NOMO-1 treated with dmso at 0.1 percent for 144 hours (cell line): ENCODE data around the gene STRA8.
"Not testable (repeated sequence)": the region's sequence is repeated elsewhere in the genome, so short reads cannot be mapped to it uniquely, and the experiment has no call there.

Source experiments
- DNase-seq: peaks from one replicate; lab custom pipeline; 2025; ENCODE audit not compliant: unreplicated experiment; lab: John Stamatoyannopoulos, UW

STRA8 gene

DNA sequence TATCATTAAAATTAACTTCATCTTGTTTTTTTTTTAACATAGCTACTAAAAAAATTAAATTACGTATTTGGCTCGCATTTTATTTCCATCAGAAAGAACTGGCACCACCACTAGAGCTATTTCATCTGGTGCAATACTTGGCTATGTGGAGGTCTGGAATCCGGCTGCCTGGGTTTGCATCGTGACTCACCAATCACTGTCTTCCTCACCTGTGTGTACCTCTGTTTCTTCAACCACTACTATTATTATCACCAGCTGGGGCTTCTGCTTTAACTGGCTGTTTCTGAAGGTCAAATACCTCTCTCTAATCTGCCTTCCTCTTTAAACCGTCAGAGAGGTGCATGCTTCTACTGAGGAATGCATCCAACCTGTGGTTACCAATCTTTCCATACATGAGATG lies 28.8 kb upstream of the STRA8 start:
- DNase-seq: no peak

DNA sequence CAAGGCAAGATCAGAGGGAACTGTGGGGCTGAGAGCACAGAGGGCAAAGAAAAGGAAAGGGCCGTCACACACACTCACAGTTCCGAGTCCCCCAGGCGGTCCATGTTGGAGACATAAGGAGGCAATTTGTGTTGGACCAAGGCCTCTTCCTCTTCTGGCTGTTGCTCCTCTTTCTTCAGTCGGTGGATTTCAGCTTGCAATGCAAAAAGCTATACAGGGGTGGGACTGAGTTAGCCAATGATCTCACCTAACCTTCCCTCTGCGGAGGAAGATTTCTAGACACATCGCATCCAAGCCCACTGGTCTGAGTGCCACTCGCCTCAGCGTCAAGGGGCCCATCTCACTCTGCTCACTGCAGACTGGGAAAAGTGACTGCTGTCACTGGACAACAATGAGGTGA lies 27.8 kb upstream of the STRA8 start:
- no peak for DNase-seq

DNA sequence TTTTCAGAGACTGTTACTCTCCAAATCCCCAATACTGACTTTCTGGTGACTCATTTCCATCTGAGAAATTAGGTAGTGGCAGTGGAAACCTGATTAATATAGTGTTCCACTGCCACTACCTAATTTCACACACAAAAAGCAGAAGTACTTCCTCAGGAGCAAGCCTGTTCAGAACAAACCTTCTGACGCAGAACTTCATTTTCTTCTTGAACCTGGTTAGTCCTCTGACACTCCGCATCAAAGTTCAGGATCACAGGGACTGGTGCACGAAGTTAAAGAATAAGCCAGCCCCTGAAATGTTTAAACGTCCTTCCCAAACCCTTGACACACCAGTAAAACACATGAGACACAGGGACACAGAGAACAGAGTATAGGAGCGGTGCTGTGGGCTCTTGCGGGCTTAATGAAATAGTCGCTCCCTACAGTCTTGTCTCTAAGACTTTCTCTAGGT lies 26.7 kb upstream of the STRA8 start:
- DNase-seq: no peak

DNA sequence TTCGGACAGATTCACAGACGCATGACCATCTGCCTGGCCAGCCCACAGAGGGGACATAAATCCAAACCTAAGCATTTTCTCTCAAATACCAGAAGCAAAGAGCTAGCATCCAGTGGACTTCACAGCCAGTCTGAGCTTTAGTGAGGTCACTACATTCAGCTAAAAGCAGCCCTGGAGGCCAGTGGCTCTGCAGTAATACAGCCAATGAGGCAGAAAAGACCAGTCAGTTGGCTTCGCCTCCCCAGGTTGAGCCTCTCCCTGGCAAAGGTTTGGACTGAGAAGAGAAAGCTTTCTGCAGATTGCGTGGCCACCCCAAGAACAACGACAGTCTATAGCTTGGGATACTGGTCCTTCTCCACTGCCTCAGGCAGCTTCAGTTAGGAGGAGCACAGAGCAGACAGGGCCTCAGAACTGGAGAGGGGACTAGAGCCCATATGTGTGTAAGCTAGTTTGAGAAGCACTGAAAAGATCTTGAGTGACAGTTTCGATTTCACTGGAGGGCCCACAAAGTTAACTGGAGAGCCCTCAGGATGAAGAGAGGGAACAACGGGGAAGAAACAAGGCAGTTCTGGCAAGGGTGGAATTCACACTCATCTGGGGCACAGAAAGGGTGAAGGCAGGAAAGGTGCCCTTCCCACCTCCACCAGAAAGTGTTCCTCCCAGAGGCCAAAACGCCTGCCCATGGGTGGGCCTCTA lies 26.1 kb upstream of the STRA8 start:
- no peak for DNase-seq

DNA sequence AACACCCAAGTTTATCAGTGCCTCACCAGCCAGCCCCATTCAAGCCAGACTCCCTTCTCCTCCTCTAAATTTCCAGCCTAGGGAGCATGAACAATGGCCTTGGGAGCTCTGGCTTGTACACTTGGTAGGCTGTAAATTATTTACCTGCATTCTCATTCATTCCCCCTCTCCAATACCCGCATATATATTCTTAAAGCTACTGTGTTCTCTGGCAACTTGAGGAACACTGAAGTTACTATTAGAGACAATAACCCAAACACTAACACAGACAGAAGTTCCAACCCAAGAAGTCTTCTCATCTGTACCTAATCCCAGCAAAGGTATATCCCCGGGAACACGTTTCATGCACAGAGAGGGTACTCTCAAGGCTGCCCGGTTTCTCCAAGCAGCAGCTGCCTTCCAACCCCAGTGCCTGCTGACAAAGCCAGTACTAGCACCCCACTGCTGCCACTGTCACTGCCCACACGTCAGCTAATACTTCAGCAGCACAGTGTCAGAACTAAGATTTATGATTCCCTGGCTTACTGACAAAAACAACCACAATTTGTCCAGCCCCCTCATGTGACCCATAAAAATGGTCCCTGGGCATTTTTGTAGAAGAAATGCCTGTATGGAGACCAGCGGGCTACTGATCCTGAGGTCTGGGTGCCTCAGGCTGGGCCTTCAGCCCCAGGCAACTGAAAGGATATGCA lies 25.4 kb upstream of the STRA8 start:
- no peak for DNase-seq

DNA sequence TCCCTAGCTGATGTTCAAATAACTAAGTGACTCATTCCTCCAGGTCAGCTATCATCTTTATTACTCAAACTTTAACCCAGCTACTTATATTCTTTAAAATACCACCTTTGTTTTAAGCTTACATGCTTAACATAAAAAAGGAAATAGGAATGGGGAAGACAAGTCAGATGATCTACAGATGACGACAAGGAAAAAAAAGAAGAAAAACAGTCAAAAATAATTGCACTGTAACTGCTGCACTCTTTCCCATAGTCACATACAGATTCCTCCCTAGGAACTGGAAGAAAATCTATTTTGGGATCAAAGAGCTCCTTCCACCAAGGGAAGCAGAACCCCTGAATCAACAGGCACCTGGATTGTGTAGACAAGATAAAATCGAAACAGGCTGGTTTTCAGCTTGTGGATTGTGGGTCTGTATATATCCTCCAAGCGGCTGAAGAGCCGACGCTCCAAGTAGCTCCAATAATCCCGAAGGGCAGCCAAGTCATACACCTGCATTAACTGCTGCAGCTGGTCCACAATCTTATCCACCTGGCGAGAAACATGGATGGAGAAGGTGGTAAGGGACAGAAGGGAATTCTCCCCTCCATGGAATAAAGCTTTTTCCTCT lies 24.3 kb upstream of the STRA8 start:
- no peak for DNase-seq

DNA sequence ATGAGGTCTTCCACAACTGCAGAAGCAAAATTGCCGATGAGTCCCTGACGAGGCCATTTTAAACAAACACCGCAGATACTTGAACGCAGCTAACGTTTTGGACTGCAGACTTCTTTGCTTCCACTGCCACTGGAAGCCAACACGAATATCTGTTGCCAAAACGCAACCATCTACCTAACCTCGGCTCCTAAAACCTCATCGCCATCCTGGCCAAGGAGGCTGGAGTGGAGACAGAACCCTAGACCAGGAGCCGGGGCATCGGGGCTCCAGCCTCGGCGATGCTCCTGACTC lies 22.8 kb upstream of the STRA8 start:
- DNase-seq: no peak

DNA sequence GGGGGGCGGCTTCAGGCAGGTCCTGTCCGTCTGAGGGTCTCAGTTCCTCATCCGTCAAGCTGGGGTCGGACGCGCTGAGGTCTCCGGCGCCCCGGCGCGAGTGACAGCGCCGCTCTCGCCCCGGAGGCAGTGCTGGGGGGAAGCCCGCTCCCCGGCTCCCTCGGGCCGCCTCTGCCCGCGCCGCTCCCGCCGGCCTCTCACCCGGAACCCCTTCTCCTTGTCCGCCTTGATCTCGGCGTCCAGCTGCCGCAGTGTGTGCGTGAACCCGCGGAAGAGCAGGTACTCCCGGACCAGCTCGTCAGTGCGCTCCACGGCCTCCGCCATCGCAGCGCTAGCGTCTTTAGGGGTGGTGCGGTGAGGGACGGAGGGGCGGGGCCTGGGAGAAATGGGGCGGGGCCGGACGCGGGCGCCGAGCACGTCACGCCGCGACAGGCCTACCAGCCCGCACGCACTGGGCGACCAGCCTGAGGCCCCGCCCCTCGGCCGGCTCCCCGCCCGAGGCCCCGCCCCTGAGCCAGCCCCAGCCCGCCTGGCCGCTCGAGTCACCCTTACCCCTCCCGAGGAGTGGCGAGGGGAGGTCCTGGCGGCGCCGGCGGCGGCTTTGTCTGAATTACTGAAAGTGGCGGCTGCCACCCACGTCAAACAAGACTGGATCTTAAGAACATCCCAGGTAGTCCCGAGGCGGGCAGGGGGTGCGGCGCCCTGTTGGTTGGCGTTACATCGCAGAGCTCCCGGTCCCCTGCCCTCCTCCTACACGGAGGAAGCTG lies 22.3 kb upstream of the STRA8 start, which contains the start of gene WDR91:
Gene WDR91 (minus strand): TSS at position 348 of the 767 bp plus-strand sequence. CDS start 24 bp downstream, at position 324.
- peak; percentile 79 for DNase-seq

DNA sequence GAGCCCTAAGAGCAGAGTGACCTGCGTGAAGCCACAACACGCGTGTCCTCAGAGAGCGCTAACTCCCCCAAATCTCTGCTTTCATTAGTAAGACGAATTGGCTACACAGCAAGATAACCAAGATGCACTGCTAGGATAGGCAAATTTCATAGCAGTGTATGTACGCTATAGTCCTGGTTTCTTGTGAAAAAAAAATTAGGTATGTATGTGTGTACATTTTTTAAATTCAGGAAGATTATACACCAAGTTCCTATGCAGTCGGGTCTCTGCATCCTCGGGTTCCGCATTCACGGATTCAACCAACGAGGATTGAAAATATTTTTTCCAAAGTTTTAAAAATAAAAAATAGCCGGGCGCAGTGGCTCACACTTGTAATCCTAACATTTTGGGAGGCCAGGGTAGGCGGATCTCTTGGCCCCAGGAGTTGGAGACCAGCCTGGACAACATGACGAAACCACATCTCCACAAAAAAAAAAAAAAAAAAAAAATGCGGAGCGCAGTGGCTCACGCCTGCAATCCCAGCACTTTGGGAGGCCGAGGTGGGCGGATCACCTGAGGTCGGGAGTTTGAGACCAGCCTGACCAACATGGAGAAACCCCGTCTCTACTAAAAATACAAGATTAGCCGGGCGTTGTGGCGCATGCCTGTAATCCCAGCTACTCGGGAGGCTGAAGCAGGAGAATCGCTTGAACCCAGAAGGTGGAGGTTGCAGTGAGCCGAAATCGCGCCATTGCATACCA lies 21.5 kb upstream of the STRA8 start:
- not testable (repeated sequence) for DNase-seq

DNA sequence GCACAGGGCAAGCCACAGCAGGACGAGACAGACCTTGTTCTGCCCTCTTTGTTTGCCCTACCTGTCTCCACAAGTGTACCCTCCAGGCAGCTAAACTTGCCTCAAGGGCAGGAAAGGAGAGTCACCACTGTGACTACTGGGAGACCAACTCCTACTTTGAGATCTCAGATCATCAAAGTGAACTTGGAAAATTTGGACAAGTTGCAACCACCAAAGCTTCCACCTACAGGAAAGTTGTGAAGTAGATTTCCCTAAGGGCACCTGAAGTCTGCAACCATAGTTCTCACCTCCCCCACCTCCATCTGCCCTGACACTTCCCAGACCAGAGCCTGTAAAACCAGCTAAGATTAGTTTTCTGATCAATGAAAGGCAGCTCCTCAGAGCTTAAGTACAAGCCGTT lies 19.8 kb upstream of the STRA8 start:
- no peak for DNase-seq

DNA sequence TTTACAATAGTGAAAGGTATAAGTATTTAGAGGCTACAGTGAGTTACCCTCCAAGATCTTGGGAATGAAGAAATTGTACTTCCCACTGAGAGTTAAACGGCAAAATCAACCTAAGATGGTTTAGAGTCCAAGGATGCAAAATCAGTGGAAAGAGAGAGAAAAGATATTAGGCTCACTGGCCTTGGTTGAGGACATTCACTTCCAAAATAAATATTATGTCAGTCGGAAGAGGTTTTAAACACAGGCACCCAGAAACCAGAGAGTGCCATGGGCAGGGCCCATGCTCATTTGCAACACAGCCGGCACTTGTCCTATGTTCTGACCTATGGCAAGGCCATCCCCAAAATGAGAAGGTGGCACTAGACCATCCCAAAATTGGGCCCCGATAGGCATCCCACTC lies 18.5 kb upstream of the STRA8 start:
- no peak for DNase-seq

DNA sequence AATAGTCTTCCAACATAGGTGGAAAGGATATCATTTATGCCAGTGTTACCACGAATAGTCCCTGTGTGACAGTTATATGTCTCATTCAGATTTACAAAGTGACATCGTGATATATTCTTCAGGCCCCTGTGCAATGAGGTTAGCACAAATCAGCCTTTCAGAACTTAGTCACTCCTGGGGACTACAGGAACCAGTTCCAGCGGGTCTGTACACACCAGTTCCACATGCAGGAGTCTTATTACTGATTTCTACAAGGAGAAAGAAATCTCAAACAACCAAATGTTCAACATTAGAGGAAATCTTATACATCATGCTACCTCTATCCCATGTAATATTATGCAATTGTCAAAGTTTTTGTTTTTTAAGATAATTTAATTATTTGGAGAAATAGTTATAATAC lies 17.9 kb upstream of the STRA8 start:
- DNase-seq: no peak

DNA sequence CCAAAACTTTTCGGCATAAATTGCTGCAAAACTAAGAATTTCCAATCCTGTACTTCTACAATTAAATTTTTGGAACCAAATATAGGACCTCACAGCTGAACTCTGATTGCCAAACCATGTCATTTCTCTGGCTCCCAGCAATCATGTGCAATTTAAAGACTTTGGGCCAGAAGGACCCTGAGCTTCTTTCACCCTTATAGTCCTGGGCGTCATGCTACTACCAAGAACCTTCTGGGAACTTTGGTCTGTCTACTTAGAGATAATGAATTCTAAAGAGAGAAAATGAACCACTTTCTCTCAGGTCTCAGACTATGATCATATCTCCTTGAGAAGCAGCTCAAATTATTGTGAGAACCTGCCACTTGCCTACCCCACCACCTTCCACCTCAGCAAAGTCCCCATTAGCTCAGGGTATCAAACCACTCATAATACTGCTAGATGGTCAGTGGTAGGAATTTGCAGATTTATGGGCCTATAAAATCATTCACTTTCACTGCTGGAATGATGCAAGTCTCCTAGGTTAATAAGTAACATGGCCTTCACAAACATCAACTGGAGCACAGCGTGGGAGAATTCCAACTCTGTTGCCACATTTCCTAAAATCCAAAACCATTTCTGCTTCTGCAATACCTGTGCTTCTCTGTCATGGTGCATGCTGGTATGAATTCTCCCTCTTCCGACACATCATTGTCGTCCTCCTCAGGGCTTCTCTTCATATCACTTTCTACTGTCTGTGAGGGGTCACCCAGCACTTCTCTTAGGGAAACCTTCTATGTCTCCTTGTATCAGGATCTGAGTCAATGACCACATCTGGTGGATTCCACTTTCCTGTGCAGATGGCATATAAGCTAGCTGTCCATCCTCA lies 15.8 kb upstream of the STRA8 start:
- DNase-seq: no peak

DNA sequence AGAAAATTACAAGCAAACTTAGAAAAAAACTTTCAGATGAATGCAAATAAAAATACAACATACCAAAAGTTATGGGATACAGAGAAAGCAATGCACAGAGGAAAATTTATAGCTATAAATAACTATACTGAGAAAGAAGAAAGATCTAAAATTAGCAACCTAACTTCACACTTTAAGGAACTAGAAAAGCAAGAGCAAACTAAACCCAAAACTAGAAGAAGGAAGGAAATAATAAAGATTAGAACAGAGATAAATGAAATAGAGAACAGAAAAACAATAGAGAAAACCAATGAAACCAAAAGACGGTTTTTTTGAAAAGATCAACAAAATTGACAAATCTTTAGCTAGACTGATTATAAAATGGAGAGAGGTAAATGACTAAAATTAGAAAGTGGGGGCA lies 9.6 kb upstream of the STRA8 start:
- peak; percentile 25 for DNase-seq

DNA sequence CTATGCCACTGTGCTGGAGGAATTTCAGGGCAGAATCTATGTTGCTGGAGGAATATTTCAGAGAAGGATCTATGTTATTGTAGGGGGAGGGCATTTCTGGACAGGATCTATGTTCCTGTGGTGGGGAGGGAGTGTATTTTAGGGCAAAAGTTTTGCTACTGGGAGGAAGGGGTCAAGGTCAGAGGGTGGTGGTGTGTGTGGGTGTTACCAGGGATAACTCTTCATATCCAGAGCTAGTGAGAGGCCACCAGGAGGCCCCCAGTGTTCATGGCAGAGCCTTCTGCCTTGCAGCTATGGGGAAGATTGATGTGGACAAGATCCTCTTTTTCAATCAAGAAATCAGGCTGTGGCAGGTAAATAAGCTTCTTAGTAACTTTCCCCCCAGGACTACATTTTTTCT lies 2.0 kb upstream of the STRA8 start:
- no peak for DNase-seq

DNA sequence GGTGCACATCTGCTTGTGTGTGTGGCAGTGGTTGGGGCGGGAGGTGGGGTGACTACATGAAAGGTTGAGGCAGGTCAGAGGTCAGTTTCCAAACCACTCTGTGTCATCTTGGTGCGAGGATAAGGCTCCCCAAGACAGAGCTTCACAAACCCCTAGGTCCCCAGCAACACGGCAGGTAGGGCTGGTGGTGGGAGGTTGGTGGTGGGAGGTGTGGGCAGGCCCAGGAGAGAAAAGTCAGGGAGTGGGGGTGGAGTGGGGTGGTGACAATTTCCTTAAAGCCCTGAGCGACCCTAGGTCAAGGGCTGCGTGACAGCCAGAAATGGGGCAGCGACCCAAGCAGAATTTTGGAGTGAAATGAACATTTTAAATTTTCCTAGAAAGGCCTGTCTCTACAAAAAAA lies 1.6 kb upstream of the STRA8 start:
- no peak for DNase-seq

DNA sequence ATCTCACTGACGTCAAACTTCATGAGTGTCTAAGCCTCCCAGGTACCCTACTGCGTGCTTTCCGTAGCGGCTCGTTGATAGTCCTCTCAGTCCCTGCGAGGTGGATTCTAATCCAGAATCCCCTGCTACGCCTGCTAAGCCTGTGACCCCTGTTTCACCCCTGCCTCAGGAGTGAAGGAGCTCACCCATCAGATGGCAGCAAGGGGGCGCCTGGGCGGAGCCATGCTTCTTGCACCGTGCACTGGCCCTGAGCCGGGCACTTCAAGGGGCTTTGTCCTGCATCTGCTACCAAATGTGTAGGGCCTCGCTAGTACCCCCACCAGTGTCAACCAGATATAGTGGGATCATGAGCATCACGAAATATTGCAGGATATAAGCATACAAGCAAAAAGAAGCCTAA lies 918 bp upstream of the STRA8 start:
- no peak for DNase-seq

DNA sequence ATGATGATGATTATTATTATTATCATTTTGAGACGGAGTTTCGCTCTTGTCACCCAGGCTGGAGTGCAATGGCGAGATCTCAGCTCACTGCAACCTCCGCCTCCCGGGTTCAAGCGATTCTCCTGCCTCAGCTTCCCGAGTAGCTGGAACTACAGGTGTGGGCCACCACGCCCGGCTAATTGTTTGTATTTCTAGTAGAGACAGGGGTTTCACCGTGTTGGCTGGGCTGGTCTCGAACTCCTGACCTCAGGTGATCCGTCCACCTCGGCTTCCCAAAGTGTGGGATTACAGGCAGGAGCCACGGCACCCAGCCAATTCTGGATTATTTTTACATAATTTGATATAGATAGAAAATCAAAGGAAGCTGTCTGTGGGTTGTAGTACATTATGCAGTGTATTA lies 457 bp downstream of the STRA8 start:
- DNase-seq: not testable (repeated sequence)

DNA sequence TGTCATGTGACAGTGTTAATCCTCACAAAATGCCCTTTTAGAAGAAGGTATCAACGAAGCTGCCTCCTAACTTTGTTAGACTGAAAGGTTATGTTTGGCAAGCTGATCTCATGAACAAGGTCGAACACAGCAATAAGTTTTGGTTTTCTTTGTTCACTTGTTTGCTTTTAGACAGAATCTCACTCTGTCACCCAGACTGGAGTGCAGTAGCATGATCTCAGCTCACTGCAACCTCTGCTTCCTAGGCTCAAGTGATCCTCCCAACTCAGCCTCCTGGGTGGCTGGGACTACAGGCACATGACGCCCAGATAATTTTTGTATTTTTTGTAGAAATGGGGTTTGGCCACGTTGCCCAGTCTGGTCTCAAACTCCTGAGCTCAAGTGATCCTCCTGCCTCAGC lies 1.1 kb downstream of the STRA8 start:
- DNase-seq: no peak

DNA sequence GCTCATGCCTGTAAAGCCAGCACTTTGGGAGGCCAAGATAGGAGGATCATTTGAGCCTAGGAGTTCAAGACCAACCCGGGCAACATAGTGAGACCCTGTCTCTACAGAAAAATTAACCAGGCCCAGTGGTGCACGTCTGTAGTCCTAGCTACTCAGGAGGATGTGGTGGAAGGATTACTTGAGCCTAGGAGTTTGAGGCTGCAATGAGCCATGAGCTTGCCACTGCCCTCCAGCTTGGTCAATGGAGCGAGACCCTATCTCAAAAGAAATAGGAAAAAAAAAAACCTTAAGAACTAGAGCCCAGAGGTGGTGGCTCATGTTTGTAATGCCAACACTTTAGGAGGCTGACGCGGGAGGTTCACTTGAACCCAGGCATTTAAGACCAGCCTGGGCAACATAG lies 2.2 kb downstream of the STRA8 start:
- DNase-seq: no peak
